GM19452 (cell line): ENCODE data around the gene PKDREJ.
"Not testable (repeated sequence)": the region's sequence is repeated elsewhere in the genome, so short reads cannot be mapped to it uniquely, and the experiment has no call there.

Experiments used
- ATAC-seq: cut with Tn5 transposase; IDR thresholded peaks from one replicate; pipeline ENCODE4 v1.9.1; 2021; ENCODE audit not compliant: unreplicated experiment

The PKDREJ gene

GRCh38 chr22:46267431-46268279 is 4.5 kb upstream of the PKDREJ start, which contains the start of gene TTC38:
Gene TTC38 (plus strand): TSS chr22:46268008. CDS start chr22:46268040, 32 bp downstream.
- peak; percentile 69 for ATAC-seq

DNA sequence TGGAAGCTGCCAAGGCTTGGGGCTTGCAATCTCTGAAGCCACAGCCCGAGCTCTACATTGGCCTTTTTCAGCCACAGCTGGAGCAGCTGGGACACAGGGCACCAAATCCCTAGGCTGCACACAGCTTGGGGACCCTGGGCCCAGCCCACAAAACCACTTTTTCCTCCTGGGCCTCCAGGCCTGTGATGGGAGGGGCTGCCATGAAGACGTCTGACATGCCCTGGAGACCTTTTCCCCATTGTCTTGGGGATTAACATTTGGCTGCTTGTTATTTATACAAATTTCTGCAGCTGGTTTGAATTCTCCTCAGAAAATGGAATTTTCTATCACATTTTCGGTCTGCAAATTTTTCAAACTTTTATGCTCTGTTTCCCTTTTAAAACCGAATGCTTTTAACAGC is 2.5 kb upstream of the PKDREJ start:
- ATAC-seq = not testable (repeated sequence)

GRCh38 chr22:46264520-46264919 is 1.4 kb upstream of the PKDREJ start:
- ATAC-seq = not testable (repeated sequence)

- no peak for ATAC-seq
Observed at GRCh38 chr22:46262449-46263215, 511 bp downstream of the PKDREJ start.

GRCh38 chr22:46260038-46260437 is 3.1 kb downstream of the PKDREJ start:
- no peak for ATAC-seq

DNA sequence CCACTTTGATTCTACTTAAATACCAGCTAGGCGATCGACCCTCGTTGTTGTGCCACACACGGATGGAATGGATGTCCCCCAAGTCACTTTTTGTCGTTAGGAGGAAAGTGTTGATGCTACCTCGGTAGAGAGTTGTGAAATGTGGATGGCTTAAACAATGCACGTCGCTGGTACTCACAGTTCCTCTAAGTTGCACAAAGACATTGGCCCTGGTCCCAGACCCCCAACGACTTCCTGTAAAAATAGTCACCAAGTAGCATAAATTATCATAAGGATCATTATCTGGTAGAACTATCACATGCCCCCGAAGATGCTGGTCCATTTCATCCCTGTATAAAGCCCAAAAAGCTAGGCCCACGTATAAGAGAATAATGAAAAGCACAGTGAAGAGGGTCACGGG is 3.8 kb downstream of the PKDREJ start:
- ATAC-seq = no peak

- no peak for ATAC-seq
Observed at GRCh38 chr22:46256358-46256958, 6.7 kb downstream of the PKDREJ start.

DNA sequence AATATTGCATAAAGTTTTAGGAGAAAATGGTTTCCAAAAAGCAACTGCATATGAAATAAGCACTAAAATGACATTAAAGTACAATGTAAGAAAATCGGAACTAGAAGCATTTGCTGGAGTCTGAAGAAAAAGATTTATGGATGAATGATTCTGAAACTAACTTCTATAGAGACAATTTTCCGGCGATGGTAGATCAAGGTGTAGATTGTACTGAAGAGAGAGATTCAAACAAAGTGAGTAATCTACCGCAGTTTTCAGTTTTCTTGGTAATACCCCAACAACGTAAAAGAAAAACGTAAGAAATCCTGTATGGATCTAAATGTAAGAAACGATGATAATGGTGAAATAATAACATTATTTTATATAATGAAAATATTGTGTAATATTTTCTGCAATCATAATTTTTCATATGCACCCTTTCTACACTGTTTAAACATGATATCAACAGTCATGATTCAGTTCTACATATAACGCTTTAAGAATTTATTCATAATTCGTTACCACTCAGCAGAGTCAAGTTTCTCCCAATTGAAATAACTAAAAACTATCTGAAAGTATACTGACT is 11.2 kb downstream of the PKDREJ start:
- no peak for ATAC-seq

- ATAC-seq = no peak
Observed at GRCh38 chr22:46251266-46251665, 11.9 kb downstream of the PKDREJ start.

GRCh38 chr22:46250783-46251125 is 12.4 kb downstream of the PKDREJ start:
- ATAC-seq = no peak

DNA sequence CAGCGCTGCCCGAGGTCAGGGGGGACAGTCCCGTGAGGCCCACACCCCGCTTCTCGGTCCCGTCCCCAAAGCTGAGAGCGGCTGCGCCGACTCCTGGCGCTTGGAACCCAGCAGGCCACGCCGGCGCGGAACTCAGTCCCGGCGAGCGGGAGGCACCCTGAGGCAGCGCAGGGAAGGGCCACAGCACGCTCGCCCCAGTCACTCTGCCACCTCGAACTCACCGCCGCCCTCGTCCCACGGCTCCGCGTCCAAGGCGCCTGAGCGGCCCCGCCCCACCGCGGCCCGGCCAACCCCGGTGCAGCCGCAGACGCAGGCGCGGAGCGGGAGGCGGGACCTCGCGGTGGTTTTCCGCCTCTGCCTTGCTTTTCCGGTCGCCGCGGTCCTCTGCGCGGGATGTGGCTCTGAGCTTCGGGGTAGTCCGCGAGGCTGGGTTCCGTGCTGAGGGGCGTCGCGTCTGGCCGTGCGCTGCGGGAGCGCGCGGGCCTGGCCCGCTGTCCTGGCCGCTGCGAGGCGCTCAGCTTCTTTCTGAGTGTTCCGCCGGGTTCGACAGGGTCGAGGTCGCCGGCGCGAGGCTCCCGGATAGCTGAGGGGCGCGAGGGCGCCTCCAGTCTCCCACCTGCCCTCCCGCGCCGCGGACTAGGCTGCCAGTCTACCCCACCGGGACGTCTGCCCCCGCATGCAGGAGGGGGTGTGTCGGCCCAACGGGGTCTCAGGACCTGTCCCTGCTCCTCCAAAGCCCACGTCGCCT is 12.9 kb downstream of the PKDREJ start, which contains the start of gene CDPF1:
TSS of gene CDPF1 (minus strand) at position 259 of the 748 bp plus-strand sequence. CDS start 2,009 bp downstream, outside the sequence.
- peak; percentile 87 for ATAC-seq

- no peak for ATAC-seq
Observed at GRCh38 chr22:46247443-46247975, 15.6 kb downstream of the PKDREJ start.

GRCh38 chr22:46246178-46246577 is 17.0 kb downstream of the PKDREJ start:
- no peak for ATAC-seq

DNA sequence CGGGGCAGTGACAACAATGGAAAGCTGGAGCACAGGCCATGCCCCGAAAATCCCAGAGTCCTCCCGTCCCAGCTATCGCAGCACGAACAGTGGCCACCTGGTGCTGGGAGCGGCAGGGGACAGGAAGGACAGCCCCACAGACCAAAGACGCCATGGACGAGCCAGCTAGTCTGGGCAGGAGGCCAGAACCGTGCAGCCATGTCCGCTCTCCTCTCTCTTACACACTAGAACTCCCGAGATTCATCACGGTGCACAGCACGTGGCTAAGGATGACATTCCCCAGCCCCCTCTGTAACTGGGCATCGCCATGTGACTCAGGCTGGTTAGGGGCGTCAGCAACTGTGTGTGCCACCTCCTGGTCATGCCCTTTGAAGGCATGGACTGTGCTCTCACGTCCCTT is 17.6 kb downstream of the PKDREJ start:
- no peak for ATAC-seq

DNA sequence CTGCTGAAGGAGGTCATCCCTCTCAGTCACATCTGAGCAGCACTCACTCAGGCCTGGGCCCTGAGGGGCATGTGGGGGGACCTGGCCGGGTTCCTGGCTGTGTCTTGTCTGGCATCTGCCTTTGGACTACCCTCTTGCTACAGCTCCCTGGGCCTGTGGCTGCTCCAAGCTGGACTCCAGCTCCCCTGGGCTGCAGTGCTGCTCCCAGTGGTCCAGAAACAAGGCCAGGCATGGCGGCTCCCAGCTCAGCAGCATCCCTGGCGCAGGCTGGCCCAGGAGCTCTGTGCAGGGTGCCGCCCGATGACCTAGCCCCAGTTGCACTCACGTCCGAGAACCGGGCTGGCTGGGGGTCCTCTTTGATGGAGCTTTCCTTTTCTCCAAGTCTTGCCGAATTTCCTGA is 18.4 kb downstream of the PKDREJ start:
- ATAC-seq = no peak

GRCh38 chr22:46242076-46242475 is 21.1 kb downstream of the PKDREJ start:
- ATAC-seq = no peak

DNA sequence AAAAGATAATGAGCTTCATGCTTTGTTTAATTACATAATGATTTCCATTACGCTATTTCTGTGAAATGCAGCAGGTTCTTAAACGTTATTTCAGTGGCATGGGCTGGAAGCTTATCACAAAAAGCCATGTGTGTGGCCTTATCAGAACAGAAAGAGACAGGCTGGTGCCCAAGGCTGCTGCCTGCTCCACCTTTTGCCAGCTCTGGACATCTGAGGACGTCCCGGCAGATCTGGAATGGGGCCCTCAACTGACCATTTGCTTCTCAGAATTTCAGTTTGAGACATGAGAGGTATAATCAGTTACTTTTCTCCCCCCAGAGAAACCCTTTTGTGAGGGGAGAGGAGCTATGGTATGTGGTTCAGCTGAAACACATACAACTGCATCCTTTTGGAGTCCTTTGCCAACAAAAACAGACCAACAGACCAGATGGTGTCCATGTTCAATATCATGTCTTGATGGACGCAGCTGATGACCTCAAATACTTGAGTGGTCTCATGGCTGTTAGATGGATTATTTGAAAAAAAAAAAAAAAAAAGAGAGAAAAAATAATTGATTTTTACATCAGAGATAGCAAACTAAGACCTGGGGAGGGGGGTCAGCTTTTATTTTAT is 21.6 kb downstream of the PKDREJ start:
- no peak for ATAC-seq

GRCh38 chr22:46240907-46241306 is 22.2 kb downstream of the PKDREJ start:
- no peak for ATAC-seq

GRCh38 chr22:46240506-46240905 is 22.6 kb downstream of the PKDREJ start:
- no peak for ATAC-seq

DNA sequence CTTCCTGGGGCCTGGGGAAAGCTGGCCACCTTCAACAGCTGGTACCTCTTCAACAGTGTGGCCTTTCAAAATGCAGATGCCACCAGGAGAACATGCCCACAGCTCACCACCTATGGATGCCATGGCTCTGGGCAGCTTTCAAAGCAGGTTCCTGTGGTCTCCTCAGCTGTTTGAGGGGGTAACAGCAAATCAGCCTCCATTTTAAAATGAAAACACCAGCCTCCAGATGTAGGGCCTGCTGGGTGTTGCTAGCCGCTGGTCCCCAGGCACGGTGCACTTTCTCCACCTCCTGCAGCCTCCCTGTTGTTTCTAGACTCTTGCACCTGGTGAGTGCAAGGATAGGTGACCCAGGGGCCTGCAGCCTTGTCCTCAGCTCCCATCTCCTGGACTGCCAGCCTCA is 23.1 kb downstream of the PKDREJ start:
- ATAC-seq = no peak
